ENCODE data around the gene IDH3A.
A peak's percentile ranks its signal among the peaks of the same experiment; 100 is the strongest.

Gene IDH3A

GRCh38 chr15:78104119-78104479 lies 45.1 kb upstream of the IDH3A start:
- H3K4me3 ChIP-seq (replicated peaks in 1 of 2; ENCODE audit: low read depth in 2 of 2, low read length in 2 of 2), result no peak overlapping the region
- no peak for DNase-seq (ENCODE audit: low read depth in 2 of 2)
- TF ChIP-seq CTCF (IDR thresholded peaks at IDR 0.05; ENCODE audit: low read depth, low read length), result no peak

- no peak for DNase-seq (ENCODE audit: low read depth in 2 of 2)
Measured at GRCh38 chr15:78104566-78105475, 44.3 kb upstream of the IDH3A start.

GRCh38 chr15:78105476-78106241 lies 43.5 kb upstream of the IDH3A start:
- no peak overlapping the region for H3K4me3 ChIP-seq (replicated peaks in 1 of 2; ENCODE audit: low read depth in 2 of 2, low read length in 2 of 2)
- DNase-seq (ENCODE audit: low read depth in 2 of 2), result peak in 1 of 2 donors; percentile 19
- TF ChIP-seq CTCF (IDR thresholded peaks at IDR 0.05; ENCODE audit: low read depth, low read length), result no peak

More at GRCh38 chr15:78104566-78105475, 44.3 kb upstream of the IDH3A start:
- no peak for TF ChIP-seq CTCF (IDR thresholded peaks at IDR 0.05; ENCODE audit: low read depth, low read length)
- no peak overlapping the region for H3K4me3 ChIP-seq (replicated peaks in 1 of 2; ENCODE audit: low read depth in 2 of 2, low read length in 2 of 2)

- no peak overlapping the region for H3K4me3 ChIP-seq (replicated peaks in 1 of 2; ENCODE audit: low read depth in 2 of 2, low read length in 2 of 2)
- TF ChIP-seq CTCF (IDR thresholded peaks at IDR 0.05; ENCODE audit: low read depth, low read length), result no peak
- DNase-seq (ENCODE audit: low read depth in 2 of 2), result no peak
Measured at GRCh38 chr15:78107471-78107870, 41.7 kb upstream of the IDH3A start.

GRCh38 chr15:78108300-78109084 lies 40.7 kb upstream of the IDH3A start:
- H3K4me3 ChIP-seq (replicated peaks in 1 of 2; ENCODE audit: low read depth in 2 of 2, low read length in 2 of 2), result no peak overlapping the region
- DNase-seq (ENCODE audit: low read depth in 2 of 2), result peak; percentile 89 to 91
- TF ChIP-seq CTCF (IDR thresholded peaks at IDR 0.05; ENCODE audit: low read depth, low read length), result peak; percentile 96

- no peak for DNase-seq (ENCODE audit: low read depth in 2 of 2)
- no peak for TF ChIP-seq CTCF (IDR thresholded peaks at IDR 0.05; ENCODE audit: low read depth, low read length)
- H3K4me3 ChIP-seq (replicated peaks in 1 of 2; ENCODE audit: low read depth in 2 of 2, low read length in 2 of 2), result no peak overlapping the region
Measured at GRCh38 chr15:78109156-78109555, 40.0 kb upstream of the IDH3A start.
